H1 (cell line): Measurements from ENCODE around the gene PRSS12. TPM values are rescaled to one million over a fixed set of nuclear protein-coding genes. Genes with fewer than 3 reads are reported as not detected.

Source experiments
- CTCF ChIA-PET: fragments of 300-600 bp; sonication (Branson Sonifier 250); formaldehyde crosslinking; loops from one replicate; lab custom pipeline; 2021; ENCODE audit not compliant: partially characterized antibody; lab: Charles Lee
- POLR2A ChIA-PET: fragments of 300-600 bp; sonication (Branson Sonifier 250); formaldehyde crosslinking; loops from one replicate; lab custom pipeline; 2021; ENCODE audit warnings: inconsistent platforms; ENCODE audit not compliant: partially characterized antibody; lab: Charles Lee
- DNase-seq, 2 experiments: peaks; one replicate each; pipeline versions ENCODE4 v3.0.0 to v3.0.0-alpha.2; 2010 to 2022; ENCODE audit warnings: low spot score in 2 of 2, low read depth in 1 of 2, mixed read lengths in 1 of 2
- FAIRE-seq: peaks from 2 replicates; lab custom pipeline; 2011; peaks lifted over from hg19 to GRCh38; lab: Jason Lieb, UNC
- H2AFZ ChIP-seq: 2 replicates; pipeline ENCODE4 v1.8.1; 2012; ENCODE audit warnings: low read length, inconsistent platforms
- H2AK5ac ChIP-seq: 2 replicates; pipeline ENCODE4 v1.6.1; 2013; ENCODE audit warnings: low read depth, low read length
- H2BK120ac ChIP-seq: replicated peaks from 2 replicates; pipeline ENCODE3; 2013; ENCODE audit warnings: low read depth, low read length, inconsistent platforms
- H2BK12ac ChIP-seq: 2 replicates; pipeline ENCODE4 v1.6.1; 2013; ENCODE audit warnings: low read depth, low read length
- H2BK15ac ChIP-seq: 2 replicates; pipeline ENCODE4 v1.6.1; 2013; ENCODE audit warnings: low read length
- H2BK20ac ChIP-seq: 2 replicates; pipeline ENCODE4 v1.6.1; 2013; ENCODE audit warnings: low read length
- H2BK5ac ChIP-seq: 2 replicates; pipeline ENCODE4 v1.6.1; 2013; ENCODE audit warnings: low read depth, low read length
- H3K14ac ChIP-seq: 2 replicates; pipeline ENCODE4 v1.6.1; 2013; ENCODE audit warnings: inconsistent platforms; ENCODE audit not compliant: insufficient read length
- H3K18ac ChIP-seq: 2 replicates; pipeline ENCODE4 v1.6.1; 2013; ENCODE audit warnings: low read length; ENCODE audit errors: extremely low read depth
- H3K23ac ChIP-seq: 2 replicates; pipeline ENCODE4 v1.6.1; 2013; ENCODE audit warnings: inconsistent platforms; ENCODE audit not compliant: insufficient read length
- H3K23me2 ChIP-seq: 2 replicates; pipeline ENCODE4 v1.6.1; 2013; ENCODE audit warnings: low read depth, low read length
- H3K27ac ChIP-seq: 2 replicates; pipeline ENCODE4 v1.6.1; 2011; ENCODE audit warnings: low read depth, low read length, inconsistent platforms
- H3K27me3 ChIP-seq, 4 experiments: replicated peaks in 1 of 4; 1 replicate in 1 of 4; 2 replicates in 3 of 4; pipeline versions ENCODE4 v1.6.1 to v1.8.1; 2011 to 2013; ENCODE audit warnings: low read length in 3 of 4, mild to moderate bottlenecking in 3 of 4, inconsistent platforms in 2 of 4, mixed read lengths in 2 of 4, moderate library complexity in 1 of 4; ENCODE audit not compliant: control insufficient read depth in 3 of 4, insufficient read depth in 3 of 4; ENCODE audit errors: extremely low read depth in 1 of 4
- H3K36me3 ChIP-seq, 4 experiments: 2 replicates each; pipeline versions ENCODE4 v1.6.1 to v1.8.1; 2011 to 2013; ENCODE audit warnings: mild to moderate bottlenecking in 4 of 4, low read length in 3 of 4, moderate library complexity in 2 of 4, control low read depth in 1 of 4, inconsistent platforms in 1 of 4; ENCODE audit not compliant: insufficient read depth in 4 of 4, control insufficient read depth in 2 of 4
- H3K4ac ChIP-seq: replicated peaks from 2 replicates; pipeline ENCODE3; 2013; ENCODE audit warnings: low read length, low read depth, mixed read lengths, inconsistent platforms; ENCODE audit not compliant: insufficient read length
- H3K4me1 ChIP-seq, 4 experiments: replicated peaks in 1 of 4; 1 replicate in 1 of 4; 2 replicates in 3 of 4; pipeline versions ENCODE4 v1.6.1 to v1.8.1; 2011 to 2013; ENCODE audit warnings: low read length in 3 of 4, inconsistent platforms in 2 of 4, mixed read lengths in 1 of 4; ENCODE audit not compliant: insufficient read depth in 4 of 4, control insufficient read depth in 3 of 4
- H3K4me2 ChIP-seq, 2 experiments: 2 replicates each; pipeline versions ENCODE4 v1.6.1 to v1.8.1; 2011 to 2013; ENCODE audit warnings: low read depth in 2 of 2, low read length in 2 of 2, control low read depth in 1 of 2, inconsistent platforms in 1 of 2, mild to moderate bottlenecking in 1 of 2; ENCODE audit not compliant: insufficient read depth in 1 of 2
- H3K4me3 ChIP-seq, 4 experiments: fragments of 200-600, 300-600 bp in 1 of 4; sonication (generic), shearing (Covaris generic), sonication (Bioruptor Twin) in 1 of 4; 2 replicates each; pipeline versions ENCODE4 v1.5.1 to v1.8.1; 2011 to 2016; ENCODE audit warnings: low read length in 4 of 4, low read depth in 3 of 4, control low read depth in 2 of 4, inconsistent platforms in 2 of 4, mild to moderate bottlenecking in 2 of 4, mixed read lengths in 1 of 4, moderate library complexity in 1 of 4; ENCODE audit not compliant: insufficient read depth in 2 of 4; ENCODE audit errors: extremely low read depth in 1 of 4
- H3K56ac ChIP-seq: replicated peaks from 2 replicates; pipeline ENCODE3; 2013; ENCODE audit warnings: low read depth, mild to moderate bottlenecking, mixed read lengths, low read length, inconsistent platforms; ENCODE audit not compliant: insufficient read length
- H3K79me1 ChIP-seq: 2 replicates; pipeline ENCODE4 v1.6.1; 2013; ENCODE audit warnings: low read depth, low read length, control low read depth
- H3K79me2 ChIP-seq, 2 experiments: 2 replicates each; pipeline versions ENCODE4 v1.6.1 to v1.8.1; 2012 to 2013; ENCODE audit warnings: low read length in 2 of 2, mild to moderate bottlenecking in 2 of 2, inconsistent platforms in 1 of 2; ENCODE audit not compliant: insufficient read depth in 2 of 2, control insufficient read depth in 1 of 2
- H3K9ac ChIP-seq, 4 experiments: replicated peaks in 1 of 4; 1 replicate in 1 of 4; 2 replicates in 3 of 4; pipeline versions ENCODE4 v1.6.1 to v1.8.1; 2011 to 2013; ENCODE audit warnings: low read depth in 3 of 4, low read length in 3 of 4, control low read depth in 2 of 4, mild to moderate bottlenecking in 2 of 4, moderate library complexity in 2 of 4, inconsistent platforms in 1 of 4; ENCODE audit errors: extremely low read depth in 1 of 4
- H3K9me3 ChIP-seq, 2 experiments: 2 replicates each; pipeline versions ENCODE4 v1.6.1 to v1.8.1; 2012 to 2013; ENCODE audit warnings: mild to moderate bottlenecking in 2 of 2, moderate library complexity in 2 of 2, control low read depth in 1 of 2, inconsistent platforms in 1 of 2, low read depth in 1 of 2, low read length in 1 of 2, mixed read lengths in 1 of 2; ENCODE audit not compliant: insufficient read depth in 2 of 2
- H4K20me1 ChIP-seq, 2 experiments: replicated peaks in 1 of 2; 2 replicates each; pipeline versions ENCODE3 to v1.8.1; 2011 to 2013; ENCODE audit warnings: inconsistent platforms in 2 of 2, low read length in 2 of 2, mild to moderate bottlenecking in 1 of 2; ENCODE audit not compliant: insufficient read depth in 2 of 2, control insufficient read depth in 1 of 2
- H4K5ac ChIP-seq: 2 replicates; pipeline ENCODE4 v1.6.1; 2013; ENCODE audit warnings: low read length, low read depth, mixed read lengths, inconsistent platforms; ENCODE audit not compliant: insufficient read length
- H4K8ac ChIP-seq: 2 replicates; pipeline ENCODE4 v1.8.0; 2013; ENCODE audit warnings: mild to moderate bottlenecking, moderate library complexity, low read length, inconsistent platforms; ENCODE audit not compliant: insufficient read depth; ENCODE audit errors: extremely low read depth
- H4K91ac ChIP-seq: replicated peaks from 2 replicates; pipeline ENCODE3; 2013; ENCODE audit warnings: low read length, mixed read lengths, inconsistent platforms; ENCODE audit not compliant: insufficient read length
- WGBS, 2 experiments: shearing (Covaris generic) in 1 of 2; methylation state at CpG; one replicate each; pipeline versions ENCODE4 v1.1.6 to v1.1.7; 2013 to 2015; ENCODE audit warnings: low lambda C conversion rate in 2 of 2, mixed read lengths in 2 of 2, inconsistent platforms in 1 of 2, low coverage in 1 of 2, missing lambda C conversion rate in 1 of 2; ENCODE audit not compliant: insufficient replicate concordance in 2 of 2, insufficient coverage in 1 of 2, insufficient read length in 1 of 2; ENCODE audit errors: extremely low coverage in 1 of 2, missing lambda C conversion rate in 1 of 2; 5-methylcytosine and 5-hydroxymethylcytosine counted together
- polyA plus RNA-seq, 7 experiments: library from polyadenylated mRNA; depleted of rRNA in 3 of 7; stranded (reverse) in 5 of 7; unstranded in 2 of 7; fragments of >200 nt in 5 of 7; fragments of 200-250 nt in 2 of 7; gene quantifications; 1 replicate in 5 of 7; 2 replicates in 1 of 7; 4 replicates in 1 of 7; pipeline versions ENCODE4 v1.2.1 to v1.2.3, GENCODE V29; 2011 to 2013; ENCODE audit warnings: missing spikeins in 2 of 7, mixed read lengths in 2 of 7
- total RNA-seq: library from RNA; stranded (reverse); fragmentation: NEBNext Ultra II Directional; extraction: Animal tissue kit (Norgen Biotek cat#: 25700); gene quantifications from 2 replicates; pipeline ENCODE4 v1.2.1, GENCODE V29; 2021

PRSS12 gene
- total and polyA plus RNA-seq, 2 of the 8 experiments (the other 6 are each of a cell fraction or from before 2014, with no cell fraction given), result 2.6 to 9.3 TPM

- Histone ChIP-seq H3K4me3 (no peak overlapping the region), H3K23ac (no peak overlapping the region), H3K56ac (no peak overlapping the region), H3K4ac (no peak overlapping the region), H3K27ac (no peak overlapping the region), H4K8ac (no peak overlapping the region), H4K91ac (no peak overlapping the region), H2BK12ac (no peak overlapping the region), H2BK15ac (no peak overlapping the region), H2BK20ac (no peak overlapping the region), H3K79me2 (no peaks in the 10 kb centered on the region), H2BK5ac (no peak overlapping the region), H2AFZ (no peak overlapping the region), H3K79me1 (no peaks in the 10 kb centered on the region), H2AK5ac (no peak overlapping the region), H4K5ac (no peak overlapping the region), H4K20me1 (no peaks in the 10 kb centered on the region), H3K27me3 (no peaks in the 10 kb centered on the region), H3K4me2 (no peak overlapping the region), H3K4me1 (no peaks in the 10 kb centered on the region), H3K9ac (no peak overlapping the region), H2BK120ac (no peak overlapping the region), H3K18ac (no peak overlapping the region), H3K14ac (no peak overlapping the region), H3K23me2 (no peaks in the 10 kb centered on the region), H3K9me3 (no peaks in the 10 kb centered on the region), H3K36me3 (no peaks in the 10 kb centered on the region)
- DNase-seq, result no peak
- POLR2A ChIA-PET, result no interaction called here
- 89% methylated on average over 3 of the region's 3 CpGs; no CpG with 5 or more reads in 1 of the 2 experiments for WGBS, 2 experiments
- no peak for FAIRE-seq
- CTCF ChIA-PET, result interaction anchor here (1.0 kb wide), 1 partner anchor 1679 kb away, joined by 3 read pairs; no protein-coding TSS in a partner anchor
Observed at GRCh38 chr4:118381902-118382301, 29.1 kb upstream of the PRSS12 start.
